Measurements from ENCODE around the gene ACLY. TPM values are rescaled to one million over a fixed set of nuclear protein-coding genes. Genes with fewer than 3 reads are reported as not detected.

Gene ACLY
- total RNA-seq, 2 experiments from 2014 or later: 142 to 153 TPM

DNA sequence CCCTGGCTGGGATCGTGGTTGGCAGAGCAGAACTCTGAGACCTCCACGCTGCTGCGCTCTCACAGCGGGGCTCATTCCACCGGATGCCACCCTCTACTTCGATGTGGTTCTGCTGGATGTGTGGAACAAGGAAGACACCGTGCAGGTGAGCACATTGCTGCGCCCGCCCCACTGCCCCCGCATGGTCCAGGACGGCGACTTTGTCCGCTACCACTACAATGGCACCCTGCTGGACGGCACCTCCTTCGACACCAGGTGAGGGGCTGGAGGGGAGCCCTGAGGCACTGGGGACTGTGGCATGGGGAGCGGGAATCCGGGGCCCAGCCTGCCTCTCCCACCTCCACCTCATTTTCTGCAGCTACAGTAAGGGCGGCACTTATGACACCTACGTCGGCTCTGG lies 100.7 kb downstream of the ACLY start:
- Mint-ChIP-seq H3K4me3 (no peak overlapping the region), H3K4me1 (no peaks in the 10 kb centered on the region), H3K36me3 (no peaks in the 10 kb centered on the region), H3K27me3 (peaks cover 7% of the 10 kb centered on the region), H3K9me3 (no peaks in the 10 kb centered on the region), H3K27ac (no peak overlapping the region)
- POLR2A ChIA-PET: no interaction called here
- DNase-seq: no peak
- ATAC-seq (ENCODE audit: low read depth): no peak

Other genes starting within 250 kb of the ACLY start
- gene EIF1, start 230.1 kb downstream of the ACLY start, total RNA-seq: 100 to 1,000 TPM; 682 to 723 TPM
- not detected for gene GAST, start 206.6 kb downstream of the ACLY start, total RNA-seq
- under 1 TPM in 1 of 2 experiments, not detected in 1; 0.14 TPM for gene HAP1, start 184.3 kb downstream of the ACLY start, total RNA-seq
- 10 to 100 TPM; 10.1 to 12.8 TPM for gene JUP, start 132.2 kb downstream of the ACLY start, total RNA-seq
- 1 to 10 TPM; 3.2 to 3.7 TPM for gene P3H4, start 107.0 kb downstream of the ACLY start, total RNA-seq
- gene FKBP10, start 105.9 kb downstream of the ACLY start, total RNA-seq: under 1 TPM; 0.53 to 0.94 TPM
- gene NT5C3B, start 82.7 kb downstream of the ACLY start, total RNA-seq: 10 to 100 TPM; 30.1 to 35.4 TPM
- gene KLHL10, start 81.1 kb downstream of the ACLY start, total RNA-seq: not detected
- gene KLHL11, start 53.5 kb downstream of the ACLY start, total RNA-seq: 10 to 100 TPM; 13.6 to 14.8 TPM
- under 1 TPM; 0.65 to 0.72 TPM for gene ODAD4, start 11.7 kb upstream of the ACLY start, total RNA-seq
- gene CNP, start 47.8 kb upstream of the ACLY start, total RNA-seq: 10 to 100 TPM; 75.8 to 83.0 TPM
- 10 to 100 TPM; 86.7 to 93.7 TPM for gene DNAJC7, start 98.5 kb upstream of the ACLY start, total RNA-seq
- gene NKIRAS2, start 101.1 kb upstream of the ACLY start, total RNA-seq: 10 to 100 TPM; 19.8 to 27.2 TPM
- gene C17orf113, start 131.7 kb upstream of the ACLY start, total RNA-seq: under 1 TPM; 0.53 to 0.91 TPM
- gene ZNF385C, start 179.5 kb upstream of the ACLY start, total RNA-seq: under 1 TPM; 0.40 to 0.58 TPM
- 10 to 100 TPM; 68.7 to 77.6 TPM for gene DHX58, start 193.8 kb upstream of the ACLY start, total RNA-seq
- gene KAT2A, start 202.4 kb upstream of the ACLY start, total RNA-seq: 10 to 100 TPM; 45.1 to 46.9 TPM
- under 1 TPM; 0.31 to 0.36 TPM for gene HSPB9, start 203.9 kb upstream of the ACLY start, total RNA-seq
- gene RAB5C, start 236.0 kb upstream of the ACLY start, total RNA-seq: 10 to 100 TPM; 86.7 to 90.5 TPM

All from activated naive CD8-positive, alpha-beta T cell treated with anti-CD3 and anti-CD28 coated beads, Interleukin-2, amount 10 ng/mL, durations not matched to agents 7 days and 5 days (primary cell).